Globus pallidus (tissue), 1 donor: Measurements from ENCODE around the gene RGS6.
A peak's percentile ranks its signal among the peaks of the same experiment; 100 is the strongest.

ENCODE experiments used
- DNase-seq: peaks from one replicate; pipeline ENCODE4 v3.0.0-alpha.2; 2015; ENCODE audit warnings: low spot score

RGS6 gene

GRCh38 chr14:72404106-72404774, 472.0 kb downstream of the RGS6 start:
- DNase-seq: no peak

GRCh38 chr14:72404998-72405397, 472.8 kb downstream of the RGS6 start:
- no peak for DNase-seq

DNA sequence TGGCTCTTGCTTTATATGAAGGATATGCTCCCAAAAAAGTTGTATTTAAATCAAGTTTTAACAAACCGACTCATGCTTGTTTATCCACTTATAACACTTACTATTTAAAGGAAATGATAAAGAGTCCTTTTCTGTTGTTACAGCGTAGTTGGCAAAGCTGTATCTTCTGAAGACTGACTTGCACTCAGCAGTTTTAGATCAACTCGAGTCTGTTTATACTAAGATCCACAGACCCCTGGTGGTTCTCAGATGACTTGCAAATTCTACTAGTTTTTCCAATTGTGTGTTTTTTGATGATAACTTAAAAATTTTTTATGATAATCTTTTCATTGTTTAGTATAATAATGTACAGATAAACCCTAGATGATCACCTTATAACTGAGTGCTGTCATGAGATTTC, 475.8 kb downstream of the RGS6 start:
- DNase-seq: no peak

- DNase-seq: no peak
These were observed 476.8 kb downstream of the RGS6 start for GRCh38 chr14:72409047-72409446.

- no peak for DNase-seq
These were observed 484.0 kb downstream of the RGS6 start for GRCh38 chr14:72416081-72416849.

- DNase-seq: no peak
These were observed 484.7 kb downstream of the RGS6 start for GRCh38 chr14:72416892-72417291.

DNA sequence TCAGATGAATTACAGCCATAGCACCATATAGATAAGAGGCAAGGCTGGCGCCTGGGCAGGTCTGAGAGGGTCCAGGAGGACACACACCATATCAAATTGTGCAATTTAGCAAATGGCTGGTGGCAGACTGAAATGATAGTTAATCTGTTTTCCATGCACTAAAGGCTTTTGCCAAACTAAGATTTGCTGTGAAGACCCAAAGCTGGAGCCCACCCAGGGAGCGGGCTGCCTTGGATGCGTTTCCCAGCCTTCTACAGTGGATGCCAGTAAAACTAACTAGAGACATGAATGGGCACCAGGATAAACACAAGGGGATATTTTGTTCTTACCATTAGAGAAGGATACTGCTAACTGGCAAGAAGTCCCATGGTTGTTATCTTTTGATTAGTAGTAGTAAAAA, 486.6 kb downstream of the RGS6 start:
- DNase-seq: no peak

DNA sequence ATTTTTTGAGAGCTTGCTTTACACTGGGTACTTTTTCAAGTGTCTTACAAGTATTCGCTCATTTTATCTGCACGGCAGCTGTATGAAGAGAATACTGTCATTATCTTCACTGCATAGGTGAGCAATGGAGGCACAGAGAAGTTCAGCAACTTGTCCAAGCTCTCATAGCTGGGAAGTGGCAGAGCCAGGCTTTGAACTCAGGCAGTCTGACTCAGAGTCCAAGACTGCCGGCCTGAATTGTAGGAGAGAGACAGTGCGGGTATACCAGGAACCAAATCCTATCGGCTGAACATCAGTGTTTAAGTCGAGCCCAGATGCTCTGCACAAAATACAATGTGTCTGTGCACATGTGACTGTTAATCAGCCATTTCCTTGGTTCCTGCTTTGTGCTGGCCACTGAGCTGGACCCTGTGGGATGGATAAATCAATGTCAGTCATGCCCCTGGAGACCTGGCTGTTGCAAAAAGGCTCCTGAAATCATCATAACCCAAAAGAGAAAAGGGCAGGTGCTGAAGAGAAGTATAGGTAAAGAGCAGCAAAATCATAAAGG, 487.1 kb downstream of the RGS6 start:
- no peak for DNase-seq

DNA sequence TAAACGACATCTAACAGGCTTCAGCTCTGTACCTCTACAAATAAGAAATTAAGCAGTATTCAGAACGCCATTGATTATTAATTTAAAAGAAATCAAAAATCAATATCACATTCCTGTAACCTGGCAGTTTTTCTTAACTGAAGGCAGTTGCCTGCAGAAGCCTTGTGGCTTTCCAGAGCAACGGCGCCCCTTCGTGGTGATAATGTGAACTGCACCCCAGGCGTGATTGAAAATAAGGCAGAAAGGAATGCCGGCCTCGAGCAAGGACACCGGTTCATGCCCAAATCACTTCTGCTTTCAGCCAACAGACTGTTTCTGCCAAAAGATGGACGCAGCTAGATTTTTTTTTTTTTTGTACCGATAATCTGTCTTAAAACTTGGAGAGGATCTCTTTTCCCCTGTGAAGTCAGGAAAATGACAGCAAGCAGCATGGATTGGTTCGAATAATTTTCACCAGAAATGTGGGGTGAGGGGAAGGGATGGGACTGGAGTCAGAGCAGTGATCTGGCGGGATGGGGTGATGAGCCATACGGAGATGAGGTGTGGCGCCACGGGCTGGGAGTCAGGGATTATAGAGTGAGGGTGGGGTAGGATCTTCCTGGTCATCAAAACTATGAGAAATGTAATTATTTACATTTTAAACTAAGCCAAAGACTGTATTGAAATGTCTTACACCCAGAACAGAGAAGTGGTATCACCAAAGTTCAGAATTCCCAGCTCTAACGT, 488.7 kb downstream of the RGS6 start:
- DNase-seq: peak; percentile 24

DNA sequence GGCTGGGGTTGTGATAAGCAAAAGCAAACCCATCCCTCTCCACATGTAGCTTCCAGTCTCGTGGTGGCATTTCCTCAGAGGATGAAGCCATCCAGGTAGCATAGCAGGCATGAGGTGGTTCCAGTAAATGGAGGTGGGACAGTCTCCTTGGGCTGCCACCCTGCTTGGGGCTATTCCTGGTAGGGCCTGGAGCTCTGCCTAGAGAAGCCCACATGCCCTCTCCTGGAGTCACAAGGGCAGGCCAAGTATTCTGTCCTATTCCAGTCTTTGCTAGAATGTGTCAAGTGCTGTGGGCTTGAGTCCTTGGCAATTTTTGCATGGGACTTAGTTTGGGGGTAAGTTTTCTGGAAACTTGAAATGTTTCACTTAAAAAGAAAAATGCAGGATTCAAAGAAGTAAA, 491.7 kb downstream of the RGS6 start:
- no peak for DNase-seq

- DNase-seq: no peak
These were observed 498.2 kb downstream of the RGS6 start for GRCh38 chr14:72430457-72430856.

DNA sequence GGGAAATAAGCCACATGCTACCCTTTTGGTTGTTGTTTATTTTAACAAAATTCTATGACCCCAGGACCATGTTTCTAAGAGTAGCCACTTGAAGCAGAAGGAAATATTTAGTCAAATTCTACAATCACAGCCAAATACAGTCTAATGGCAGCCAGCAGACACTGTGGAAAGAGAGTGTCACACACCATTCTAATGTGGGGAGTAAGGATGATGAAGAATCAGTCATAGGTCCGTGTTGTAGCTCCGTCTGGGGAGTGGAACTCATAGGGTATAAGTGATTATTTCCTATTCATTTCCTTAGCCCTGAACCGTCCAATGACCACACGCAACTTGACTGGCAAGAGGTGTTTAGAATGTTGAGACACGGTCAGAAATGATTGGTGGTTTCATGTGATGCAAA, 500.5 kb downstream of the RGS6 start:
- no peak for DNase-seq

- DNase-seq: no peak
These were observed 501.3 kb downstream of the RGS6 start for GRCh38 chr14:72433511-72433910.

DNA sequence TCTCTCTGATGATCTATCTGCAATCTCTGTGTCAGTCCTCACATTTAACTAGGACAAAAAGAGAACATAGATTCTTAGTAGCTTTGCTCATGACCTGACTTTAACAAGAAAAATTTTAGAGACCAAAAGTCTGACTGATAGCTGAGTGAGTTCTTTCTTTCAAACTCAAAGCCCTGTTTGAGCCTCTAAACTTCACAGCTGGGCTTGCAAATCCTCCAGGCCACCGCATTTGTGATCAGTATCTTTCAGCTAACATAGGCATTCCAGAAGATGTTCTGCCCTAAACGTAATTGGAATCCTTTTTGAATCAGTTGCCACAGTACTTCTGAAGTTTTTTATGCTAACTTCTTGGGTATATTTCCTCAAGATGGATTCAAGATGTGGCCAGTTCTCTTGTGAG, 502.6 kb downstream of the RGS6 start:
- DNase-seq: no peak

GRCh38 chr14:72439707-72440106, 507.5 kb downstream of the RGS6 start:
- DNase-seq: no peak

DNA sequence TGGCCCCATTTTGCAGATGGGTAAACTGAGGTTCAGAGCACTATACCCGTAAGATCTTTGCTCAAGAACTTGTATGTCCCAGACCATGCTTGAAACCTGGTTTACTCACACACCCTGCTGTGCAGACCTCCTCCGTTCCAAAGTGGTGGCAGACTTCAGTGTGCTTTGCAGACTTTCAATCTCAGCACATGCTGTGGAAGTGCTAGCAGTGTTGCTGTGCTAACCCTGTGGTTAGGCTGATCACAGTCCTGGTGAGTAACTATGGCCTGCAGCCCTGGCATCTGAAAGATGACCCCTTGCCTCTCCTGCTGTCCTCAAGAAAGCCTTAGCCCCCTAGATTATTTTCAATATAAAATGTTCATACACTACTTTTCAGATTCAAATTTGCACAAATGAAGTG, 511.0 kb downstream of the RGS6 start:
- no peak for DNase-seq

GRCh38 chr14:72443991-72444441, 511.8 kb downstream of the RGS6 start:
- DNase-seq: no peak

GRCh38 chr14:72444701-72445100, 512.5 kb downstream of the RGS6 start:
- DNase-seq: no peak

DNA sequence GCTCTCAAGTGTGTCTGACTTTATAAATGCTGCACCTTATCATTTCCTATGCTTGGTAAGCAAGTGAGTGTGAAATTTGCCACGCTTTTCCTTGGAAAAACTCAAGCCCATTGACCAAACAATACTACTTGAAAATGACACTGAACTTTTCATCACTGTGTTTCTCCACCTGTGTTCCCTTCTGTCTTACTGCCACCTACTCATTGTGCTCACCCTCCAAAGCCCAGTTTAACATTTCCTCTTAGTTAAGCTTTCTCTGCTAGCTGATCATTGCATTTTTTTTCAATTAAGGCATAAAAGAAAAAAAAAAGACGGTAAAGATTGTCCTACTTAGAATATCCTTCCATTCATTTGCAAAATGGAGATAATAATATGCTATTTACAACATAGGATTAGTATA, 516.0 kb downstream of the RGS6 start:
- DNase-seq: no peak

GRCh38 chr14:72450473-72451044, 518.3 kb downstream of the RGS6 start:
- DNase-seq: no peak

DNA sequence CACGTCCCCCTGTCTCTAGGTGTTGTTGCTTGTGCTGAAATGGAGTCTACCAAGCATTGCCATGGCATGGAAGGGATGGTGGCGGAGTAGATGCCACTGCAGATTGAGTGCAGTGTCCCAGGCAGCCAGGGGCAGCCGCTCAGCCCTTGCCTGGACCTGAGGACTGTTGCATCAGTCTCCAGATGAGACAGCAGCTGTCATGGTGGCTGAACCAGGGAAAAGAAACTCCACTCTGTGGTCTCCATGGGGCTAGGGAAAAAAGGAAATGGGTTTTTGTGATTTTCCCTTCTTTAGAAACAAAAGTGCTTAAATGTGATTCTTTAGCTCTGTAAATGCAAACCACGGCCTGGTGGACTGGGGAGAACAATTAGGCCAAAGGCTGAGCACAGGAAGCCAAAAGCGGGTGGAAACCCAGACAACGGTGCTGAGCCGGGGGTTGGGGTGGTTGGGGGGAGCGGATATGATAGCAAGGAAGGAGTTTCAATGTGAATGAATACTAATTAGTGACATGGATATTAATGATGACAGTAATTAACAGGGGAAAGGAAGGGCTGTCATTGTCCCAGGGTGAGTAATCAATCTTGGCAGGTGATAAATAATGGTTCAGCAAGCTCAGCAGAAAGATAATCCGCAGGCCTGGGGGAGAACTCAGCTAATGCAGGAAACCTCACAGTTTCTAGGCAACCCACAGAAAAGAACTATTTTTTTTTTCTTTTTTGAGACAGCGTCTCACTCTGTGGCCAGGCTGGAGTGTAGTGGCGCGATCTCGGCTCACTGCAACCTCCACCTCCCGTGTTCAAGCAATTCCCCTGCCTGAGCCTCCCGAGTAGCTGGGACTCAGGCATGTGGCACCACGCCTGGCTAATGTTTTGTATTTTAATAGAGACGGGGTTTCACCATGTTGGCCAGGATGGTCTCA, 519.1 kb downstream of the RGS6 start:
- DNase-seq: peak; percentile 37
